CMK (cell line): ENCODE measurements around the gene SYNM.
"Not testable (repeated sequence)": the region's sequence is repeated elsewhere in the genome, so short reads cannot be mapped to it uniquely, and the experiment has no call there.

Source experiments
- DNase-seq: peaks from one replicate; pipeline ENCODE4 v3.0.0-alpha.2; 2010; ENCODE audit warnings: low read depth

SYNM gene, protein sequence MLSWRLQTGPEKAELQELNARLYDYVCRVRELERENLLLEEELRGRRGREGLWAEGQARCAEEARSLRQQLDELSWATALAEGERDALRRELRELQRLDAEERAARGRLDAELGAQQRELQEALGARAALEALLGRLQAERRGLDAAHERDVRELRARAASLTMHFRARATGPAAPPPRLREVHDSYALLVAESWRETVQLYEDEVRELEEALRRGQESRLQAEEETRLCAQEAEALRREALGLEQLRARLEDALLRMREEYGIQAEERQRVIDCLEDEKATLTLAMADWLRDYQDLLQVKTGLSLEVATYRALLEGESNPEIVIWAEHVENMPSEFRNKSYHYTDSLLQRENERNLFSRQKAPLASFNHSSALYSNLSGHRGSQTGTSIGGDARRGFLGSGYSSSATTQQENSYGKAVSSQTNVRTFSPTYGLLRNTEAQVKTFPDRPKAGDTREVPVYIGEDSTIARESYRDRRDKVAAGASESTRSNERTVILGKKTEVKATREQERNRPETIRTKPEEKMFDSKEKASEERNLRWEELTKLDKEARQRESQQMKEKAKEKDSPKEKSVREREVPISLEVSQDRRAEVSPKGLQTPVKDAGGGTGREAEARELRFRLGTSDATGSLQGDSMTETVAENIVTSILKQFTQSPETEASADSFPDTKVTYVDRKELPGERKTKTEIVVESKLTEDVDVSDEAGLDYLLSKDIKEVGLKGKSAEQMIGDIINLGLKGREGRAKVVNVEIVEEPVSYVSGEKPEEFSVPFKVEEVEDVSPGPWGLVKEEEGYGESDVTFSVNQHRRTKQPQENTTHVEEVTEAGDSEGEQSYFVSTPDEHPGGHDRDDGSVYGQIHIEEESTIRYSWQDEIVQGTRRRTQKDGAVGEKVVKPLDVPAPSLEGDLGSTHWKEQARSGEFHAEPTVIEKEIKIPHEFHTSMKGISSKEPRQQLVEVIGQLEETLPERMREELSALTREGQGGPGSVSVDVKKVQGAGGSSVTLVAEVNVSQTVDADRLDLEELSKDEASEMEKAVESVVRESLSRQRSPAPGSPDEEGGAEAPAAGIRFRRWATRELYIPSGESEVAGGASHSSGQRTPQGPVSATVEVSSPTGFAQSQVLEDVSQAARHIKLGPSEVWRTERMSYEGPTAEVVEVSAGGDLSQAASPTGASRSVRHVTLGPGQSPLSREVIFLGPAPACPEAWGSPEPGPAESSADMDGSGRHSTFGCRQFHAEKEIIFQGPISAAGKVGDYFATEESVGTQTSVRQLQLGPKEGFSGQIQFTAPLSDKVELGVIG (N-terminal part only)

GRCh38 chr15:99104788-99105513 is at the start of gene SYNM:
SYNM (plus strand) TSS chr15:99105080; CDS start chr15:99105200, 120 bp downstream.
- no peak for DNase-seq

DNA sequence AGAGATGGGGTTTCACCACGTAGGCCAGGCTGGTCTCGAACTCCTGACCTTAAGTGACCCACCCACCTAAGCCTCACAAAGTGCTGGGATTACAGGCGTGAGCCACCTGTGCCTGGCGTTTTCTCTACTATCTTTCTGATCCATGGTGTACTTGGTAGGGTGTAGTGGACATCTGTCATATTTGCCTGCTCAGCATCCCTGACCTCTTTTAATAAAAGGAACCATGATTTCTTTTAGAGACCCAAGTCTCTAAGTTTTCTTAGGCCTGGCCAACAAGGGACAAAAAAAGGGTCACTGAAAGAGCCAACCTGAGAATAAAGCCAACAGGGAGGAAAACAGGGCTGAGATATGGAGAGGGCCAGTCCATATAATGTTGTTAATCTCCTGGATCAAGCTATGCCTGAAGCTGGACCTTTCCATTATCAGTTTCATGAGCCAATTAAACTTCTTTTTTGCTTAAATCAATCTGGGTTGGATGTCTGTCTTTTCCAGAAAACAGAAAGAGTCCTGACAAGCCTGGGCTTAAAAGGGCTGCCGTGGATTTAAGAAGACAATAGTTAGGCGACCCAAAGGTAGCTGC is 49.2 kb upstream of the SYNM start:
- DNase-seq = no peak

- no peak for DNase-seq
Observed at GRCh38 chr15:99057020-99057419, 47.9 kb upstream of the SYNM start.

- no peak for DNase-seq
Observed at GRCh38 chr15:99057697-99058420, 47.0 kb upstream of the SYNM start.

GRCh38 chr15:99058421-99058870 is 46.4 kb upstream of the SYNM start:
- DNase-seq = no peak

- no peak for DNase-seq
Observed at GRCh38 chr15:99059010-99059981, 45.6 kb upstream of the SYNM start.

- not testable (repeated sequence) for DNase-seq
Observed at GRCh38 chr15:99060186-99060585, 44.7 kb upstream of the SYNM start.

DNA sequence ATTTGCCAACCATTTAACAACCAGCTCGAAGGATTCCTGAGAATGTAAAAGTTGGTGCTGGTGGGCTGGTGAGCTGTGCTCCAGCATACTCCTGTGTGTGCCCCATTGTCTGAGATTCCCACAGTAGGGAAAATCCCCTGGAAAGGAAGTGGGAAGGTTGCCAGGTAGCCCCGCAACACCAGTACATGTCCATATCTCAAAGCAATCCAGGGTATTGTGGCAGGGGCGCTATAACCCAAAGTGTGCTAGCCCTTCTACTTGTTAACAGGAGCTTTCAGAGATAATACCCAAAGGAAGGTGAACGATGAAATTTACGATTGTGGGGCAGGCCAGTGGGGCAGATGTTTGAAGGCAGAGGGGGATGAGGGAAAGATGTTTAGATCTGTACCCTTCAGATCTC is 42.7 kb upstream of the SYNM start:
- DNase-seq = no peak

- DNase-seq = no peak
Observed at GRCh38 chr15:99068186-99068585, 36.7 kb upstream of the SYNM start.

DNA sequence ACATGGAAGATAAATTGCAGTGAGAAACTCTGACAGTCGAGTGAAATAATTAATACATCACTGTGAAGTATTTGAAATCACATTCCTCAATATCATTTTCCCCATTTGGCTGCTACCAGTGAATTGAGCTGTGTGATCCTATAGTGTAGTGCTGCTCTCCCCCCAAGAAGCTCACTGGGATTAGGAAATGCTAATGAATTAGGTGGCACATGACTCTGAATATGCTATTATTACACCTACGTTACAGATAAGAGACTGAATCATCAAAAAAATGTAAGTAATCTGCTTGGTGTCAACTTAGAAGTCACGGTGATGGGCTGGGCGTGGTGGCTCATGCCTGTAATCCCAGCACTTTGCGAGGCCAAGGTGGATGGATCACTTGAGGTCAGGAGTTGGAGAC is 34.7 kb upstream of the SYNM start:
- no peak for DNase-seq

DNA sequence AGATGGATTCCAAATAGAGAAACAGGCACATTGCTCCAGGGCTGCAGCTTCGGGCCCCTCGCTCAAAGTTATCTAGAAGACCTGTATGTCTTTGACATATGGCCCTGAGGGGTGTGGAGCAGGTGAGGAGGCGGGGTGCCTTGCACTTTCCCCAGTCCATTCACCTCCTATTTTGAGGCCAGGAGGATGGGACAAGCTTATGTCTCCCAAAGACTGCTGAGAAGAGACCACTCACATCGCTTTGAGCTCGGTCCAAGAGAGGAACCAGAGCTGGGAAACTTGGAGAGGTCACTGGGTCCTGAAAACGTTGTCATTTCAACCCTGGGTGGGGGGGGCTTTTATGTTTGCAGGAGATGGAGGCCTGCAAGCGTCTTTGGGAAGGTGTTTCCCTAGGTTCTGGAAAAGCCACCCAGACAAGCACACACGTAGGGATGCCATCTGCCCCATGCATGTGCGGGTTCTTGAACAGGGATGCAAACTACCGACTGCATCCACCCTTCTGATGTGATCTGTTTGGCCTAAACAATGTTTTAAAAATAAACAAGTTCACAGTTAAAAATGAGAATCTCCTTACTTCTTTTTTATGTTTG is 33.7 kb upstream of the SYNM start:
- no peak for DNase-seq

- no peak for DNase-seq
Observed at GRCh38 chr15:99073008-99073717, 31.7 kb upstream of the SYNM start.

DNA sequence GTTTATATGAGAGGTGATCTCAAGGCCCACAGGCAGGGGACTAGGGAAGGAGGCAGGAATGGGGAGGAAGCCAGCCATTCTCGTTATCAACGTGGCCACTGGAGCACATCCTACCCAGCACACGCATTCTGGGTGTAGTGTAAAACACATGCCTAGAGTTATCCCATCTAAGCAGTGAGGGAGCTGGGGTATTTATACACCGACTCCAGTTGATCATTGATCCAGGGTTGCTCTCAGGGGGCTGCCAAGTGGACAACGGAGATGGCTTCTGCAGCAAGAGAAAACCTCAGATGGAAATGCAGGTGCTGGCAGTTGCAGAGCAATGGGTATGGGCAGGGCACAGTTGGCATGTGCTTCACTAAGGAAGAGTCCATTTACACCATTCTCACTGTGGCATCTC is 30.4 kb upstream of the SYNM start:
- no peak for DNase-seq

GRCh38 chr15:99075059-99075652 is 29.7 kb upstream of the SYNM start:
- not testable (repeated sequence) for DNase-seq

- DNase-seq = no peak
Observed at GRCh38 chr15:99076109-99076508, 28.8 kb upstream of the SYNM start.

DNA sequence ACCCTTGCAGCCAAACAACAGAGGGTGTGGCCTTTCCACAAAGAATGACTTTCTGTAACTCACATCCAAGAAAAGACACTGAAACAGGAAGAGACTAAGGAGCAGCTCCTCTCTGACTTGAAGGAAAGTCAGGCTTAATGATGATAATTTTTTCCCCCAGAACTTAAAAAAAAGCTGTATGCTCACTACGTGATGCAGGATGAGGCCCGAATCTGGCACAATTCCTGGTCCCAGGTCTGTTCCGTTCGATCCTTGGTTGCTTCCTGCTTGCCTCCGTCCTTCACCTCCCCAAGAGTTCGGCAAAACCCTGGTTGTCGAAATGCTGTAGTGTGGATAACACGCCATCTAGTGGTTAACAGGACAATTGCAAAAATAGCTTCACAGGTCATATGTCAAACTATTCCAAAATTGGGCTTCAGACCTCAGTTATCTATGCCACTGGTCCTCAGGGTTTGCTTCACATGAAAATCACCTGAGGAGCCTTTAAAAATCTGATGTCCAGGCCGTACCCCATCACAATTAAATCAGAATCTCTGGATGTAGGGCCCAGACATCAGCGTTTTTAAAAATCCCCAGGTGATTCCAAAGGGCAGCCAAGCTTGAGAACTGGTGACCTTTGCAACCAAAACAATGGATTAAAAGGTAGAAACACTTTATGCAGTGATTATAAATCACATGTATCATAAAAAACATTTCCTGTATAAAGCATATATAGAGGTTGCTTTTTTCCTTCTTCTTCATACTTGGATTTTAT is 28.1 kb upstream of the SYNM start:
- DNase-seq = peak; percentile 50

DNA sequence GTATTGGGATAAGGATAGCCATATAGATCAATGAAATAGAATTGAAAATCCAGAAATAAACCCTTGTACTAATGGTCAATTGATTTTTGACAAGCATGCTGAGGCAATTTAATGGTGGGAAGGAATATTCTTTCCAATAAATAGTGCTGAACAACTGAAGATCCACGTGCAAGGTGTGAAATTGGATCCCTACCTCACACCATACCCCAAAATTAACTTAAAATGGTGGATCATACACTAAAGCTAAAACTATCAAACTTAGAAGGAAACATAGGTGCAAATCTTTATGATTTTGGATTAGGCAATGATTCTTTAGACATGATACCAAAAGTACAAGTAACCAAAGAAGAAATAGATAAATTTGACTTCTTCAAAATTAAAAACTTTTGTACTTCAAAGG is 22.1 kb upstream of the SYNM start:
- DNase-seq = no peak
